Endothelial cell of umbilical vein (primary cell): ENCODE measurements around the gene PERM1.

ENCODE experiments used
- CTCF ChIP-seq, 2 donors: IDR thresholded peaks; 1 replicate in 1 of 2; 2 replicates in 1 of 2; pipeline ENCODE4 v1.5.1; 2011; ENCODE audit warnings: low read length in 2 of 2, mild to moderate bottlenecking in 2 of 2, moderate library complexity in 2 of 2, control low read depth in 1 of 2, inconsistent platforms in 1 of 2, low read depth in 1 of 2; ENCODE audit not compliant: insufficient read depth in 1 of 2; ENCODE audit errors: extremely low read depth in 1 of 2
- EZH2 ChIP-seq: IDR thresholded peaks from 2 replicates; pipeline ENCODE4 v1.6.1; 2012; ENCODE audit warnings: borderline replicate concordance, low read depth, mild to moderate bottlenecking, moderate library complexity, low read length, inconsistent platforms; ENCODE audit not compliant: severe bottlenecking
- FOS ChIP-seq: IDR thresholded peaks from 2 replicates; pipeline ENCODE4 v1.6.1; 2011; ENCODE audit warnings: mild to moderate bottlenecking, low read length, moderate library complexity, borderline replicate concordance; ENCODE audit not compliant: insufficient read depth
- GATA2 ChIP-seq: IDR thresholded peaks from 2 replicates; pipeline ENCODE4 v1.7.0; 2011; ENCODE audit warnings: low read depth, mild to moderate bottlenecking, moderate library complexity, mixed read lengths, low read length; ENCODE audit not compliant: insufficient read length, insufficient read depth
- JUN ChIP-seq: IDR thresholded peaks from 2 replicates; pipeline ENCODE4 v1.6.1; 2011; ENCODE audit warnings: borderline replicate concordance, low read depth; ENCODE audit not compliant: insufficient read length, insufficient read depth
- MYC ChIP-seq: IDR thresholded peaks from one replicate; pipeline ENCODE4 v1.6.1; 2011; ENCODE audit warnings: mild to moderate bottlenecking, low read depth, low read length
- POLR2A ChIP-seq: IDR thresholded peaks from 2 replicates; pipeline ENCODE4 v1.6.1; 2012; ENCODE audit warnings: low read depth, mild to moderate bottlenecking, control low read depth, low read length
- POLR2AphosphoS5 ChIP-seq: IDR thresholded peaks from 2 replicates; pipeline ENCODE4 v1.6.1; 2012; ENCODE audit warnings: low read depth, mild to moderate bottlenecking, control low read depth, low read length, moderate library complexity; ENCODE audit not compliant: insufficient read depth
- TF ChIP-seq, protein P1 (sequence below): IDR thresholded peaks from 2 replicates; pipeline ENCODE4 v1.6.1; 2011; ENCODE audit not compliant: insufficient read depth, insufficient read length

DNA sequence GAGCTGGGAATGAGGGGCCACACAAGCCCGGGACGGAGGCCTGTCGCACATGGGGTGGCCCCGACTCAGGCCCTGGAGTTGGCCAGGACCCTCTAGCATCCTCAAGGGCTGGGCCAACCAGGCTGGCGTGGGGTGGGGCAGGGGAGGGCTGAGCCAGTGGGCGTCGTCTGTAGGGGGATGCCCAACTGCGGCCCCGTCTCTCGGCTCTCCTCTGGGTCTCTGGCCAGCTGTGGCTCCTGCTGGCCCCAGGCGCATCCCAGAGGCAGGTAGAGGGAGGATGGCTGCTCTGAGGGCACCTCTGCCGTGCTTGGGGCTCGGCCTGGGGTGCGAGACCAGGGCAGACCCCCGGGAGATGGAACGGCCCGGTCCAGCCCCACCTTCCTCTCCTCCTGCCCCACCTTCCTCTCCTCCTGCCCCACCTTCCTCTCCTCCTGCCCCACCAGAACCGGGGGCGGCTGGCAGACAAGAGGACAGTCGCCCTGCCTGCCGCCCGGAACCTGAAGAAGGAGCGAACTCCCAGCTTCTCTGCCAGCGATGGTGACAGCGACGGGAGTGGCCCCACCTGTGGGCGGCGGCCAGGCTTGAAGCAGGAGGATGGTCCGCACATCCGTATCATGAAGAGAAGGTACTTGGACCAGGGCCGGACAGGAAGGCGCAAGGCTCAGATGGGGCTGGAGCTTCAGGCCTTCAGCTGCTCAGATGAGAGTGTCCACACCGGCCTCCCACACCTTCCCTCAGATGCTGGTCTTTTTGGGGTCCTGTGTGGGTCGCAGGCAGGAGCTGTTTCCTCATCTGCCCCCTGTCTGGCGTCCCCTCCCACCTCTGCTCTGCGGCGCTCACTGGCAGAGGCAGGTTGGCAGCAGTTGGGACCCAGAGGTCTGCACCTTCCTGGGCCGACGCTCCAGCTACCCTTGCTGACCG is 51.9 kb downstream of the PERM1 start:
- no peak for TF ChIP-seq CTCF (IDR thresholded peaks at IDR 0.05; ENCODE audit: extremely low read depth in 1 of 2, insufficient read depth in 1 of 2, low read depth in 1 of 2, low read length in 2 of 2)
- TF ChIP-seq POLR2A: no peak
- TF ChIP-seq FOS: no peak
- TF ChIP-seq, protein P1, sequence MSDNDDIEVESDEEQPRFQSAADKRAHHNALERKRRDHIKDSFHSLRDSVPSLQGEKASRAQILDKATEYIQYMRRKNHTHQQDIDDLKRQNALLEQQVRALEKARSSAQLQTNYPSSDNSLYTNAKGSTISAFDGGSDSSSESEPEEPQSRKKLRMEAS: no peak
- TF ChIP-seq POLR2AphosphoS5: no peak
- TF ChIP-seq EZH2: no peak
- no peak for TF ChIP-seq GATA2
- no peak for TF ChIP-seq JUN
- TF ChIP-seq MYC: no peak
